SK-N-SH (cell line): ENCODE measurements around the gene CLK2. TPM values are rescaled to one million over a fixed set of nuclear protein-coding genes. Genes with fewer than 3 reads are reported as not detected.

Experiments
- CTCF ChIA-PET: fragments of 300-600, 350-600 bp; formaldehyde crosslinking; extraction: SDS; loops from one replicate; lab custom pipeline; 2021; lab: Yijun Ruan, JAX
- POLR2A ChIA-PET: fragments of 350-600 bp; sonication (Branson Sonifier 250); formaldehyde crosslinking; extraction: SDS; loops from one replicate; lab custom pipeline; 2020; ENCODE audit warnings: antibody characterized with exemption, inconsistent platforms; lab: Yijun Ruan, JAX
- DNase-seq: peaks from one replicate; pipeline ENCODE4 v3.0.0; 2012
- H2AFZ ChIP-seq: fragments of 200-600 bp; sonication (generic); 2 replicates; pipeline ENCODE4 v1.8.1; 2016; ENCODE audit warnings: antibody characterized with exemption, mild to moderate bottlenecking, low read depth
- H3F3A ChIP-seq: fragments of 200-600 bp; sonication (generic); replicated peaks from 2 replicates; pipeline ENCODE3; 2016; ENCODE audit warnings: antibody characterized with exemption, mild to moderate bottlenecking; ENCODE audit not compliant: insufficient read depth
- H3K27ac ChIP-seq, 2 experiments: fragments of 200-500 bp in 1 of 2; fragments of 200-600 bp in 1 of 2; sonication (Bioruptor generic) in 1 of 2; sonication (generic), shearing (Covaris generic) in 1 of 2; 2 replicates each; pipeline versions ENCODE4 v1.5.1 to v1.6.1; 2014 to 2016; ENCODE audit warnings: low read depth in 2 of 2, inconsistent platforms in 1 of 2, low read length in 1 of 2, mild to moderate bottlenecking in 1 of 2, mixed read lengths in 1 of 2
- H3K27me3 ChIP-seq: fragments of 200-600 bp; sonication (generic), shearing (Covaris generic); 2 replicates; pipeline ENCODE4 v1.6.1; 2016; ENCODE audit warnings: mixed run types; ENCODE audit not compliant: insufficient read depth
- H3K36me3 ChIP-seq, 2 experiments: fragments of 200-500 bp in 1 of 2; fragments of 200-600 bp in 1 of 2; sonication (Bioruptor generic) in 1 of 2; sonication (generic) in 1 of 2; replicated peaks in 1 of 2; 2 replicates each; pipeline versions ENCODE3 to v1.5.1; 2014 to 2016; ENCODE audit warnings: low read length in 1 of 2, mild to moderate bottlenecking in 1 of 2; ENCODE audit not compliant: insufficient read depth in 2 of 2, control insufficient read depth in 1 of 2
- H3K4me1 ChIP-seq, 2 experiments: fragments of 200-500 bp in 1 of 2; fragments of 200-600 bp in 1 of 2; sonication (Bioruptor generic) in 1 of 2; sonication (generic), shearing (Covaris generic) in 1 of 2; 2 replicates each; pipeline versions ENCODE4 v1.5.1 to v1.6.1; 2014 to 2016; ENCODE audit warnings: low read depth in 1 of 2, low read length in 1 of 2, mixed run types in 1 of 2; ENCODE audit not compliant: insufficient read depth in 2 of 2, control insufficient read depth in 1 of 2
- H3K4me2 ChIP-seq: fragments of 200-600 bp; sonication (generic), shearing (Covaris generic); 2 replicates; pipeline ENCODE4 v1.6.1; 2017; ENCODE audit warnings: mixed run types
- H3K4me3 ChIP-seq, 2 experiments: fragments of 200-500 bp in 1 of 2; fragments of 200-600 bp in 1 of 2; sonication (Bioruptor generic) in 1 of 2; sonication (generic), shearing (Covaris generic) in 1 of 2; 2 replicates each; pipeline versions ENCODE4 v1.5.1 to v1.8.1; 2014 to 2016; ENCODE audit warnings: low read depth in 2 of 2, inconsistent platforms in 1 of 2, low read length in 1 of 2, mild to moderate bottlenecking in 1 of 2, mixed read lengths in 1 of 2, moderate library complexity in 1 of 2
- H3K79me2 ChIP-seq: fragments of 200-600 bp; sonication (generic); 2 replicates; pipeline ENCODE4 v1.8.1; 2017; ENCODE audit warnings: mild to moderate bottlenecking; ENCODE audit not compliant: insufficient read depth
- H3K9ac ChIP-seq: fragments of 200-600 bp; sonication (generic); 2 replicates; pipeline ENCODE4 v1.6.1; 2017; ENCODE audit warnings: mixed run types
- H3K9me2 ChIP-seq: fragments of 200-600 bp; sonication (generic); 2 replicates; pipeline ENCODE4 v1.6.1; 2017; ENCODE audit warnings: mixed run types
- H3K9me3 ChIP-seq: fragments of 200-600 bp; sonication (generic); 2 replicates; pipeline ENCODE4 v1.6.1; 2017; ENCODE audit warnings: mixed run types, mild to moderate bottlenecking, moderate library complexity
- H4K20me1 ChIP-seq: fragments of 200-600 bp; sonication (generic); 2 replicates; pipeline ENCODE4 v1.6.1; 2017; ENCODE audit warnings: mild to moderate bottlenecking, mixed run types; ENCODE audit not compliant: insufficient read depth
- ELF1 ChIP-seq: IDR thresholded peaks from 2 replicates; pipeline ENCODE4 v1.4.0; 2012
- EZH2phosphoT487 ChIP-seq: fragments of 200-600 bp; sonication (generic); IDR thresholded peaks from 2 replicates; pipeline ENCODE4 v1.6.1; 2017; ENCODE audit warnings: low read depth, mixed run types, mild to moderate bottlenecking, antibody characterized with exemption, moderate library complexity, borderline replicate concordance
- FOSL2 ChIP-seq: IDR thresholded peaks from 2 replicates; pipeline ENCODE4 v1.4.0; 2012; ENCODE audit warnings: low read depth, mild to moderate bottlenecking, moderate library complexity, borderline replicate concordance
- GATA2 ChIP-seq: sonication (generic); formaldehyde crosslinking; IDR thresholded peaks from 2 replicates; pipeline ENCODE4 v1.5.0; 2020; ENCODE audit warnings: mild to moderate bottlenecking, missing genetic modification reagents
- MXI1 ChIP-seq: IDR thresholded peaks from 2 replicates; pipeline ENCODE4 v1.6.1; 2012; ENCODE audit warnings: mild to moderate bottlenecking, low read depth, low read length, improper control_type of control experiment
- NFIC ChIP-seq: IDR thresholded peaks from 2 replicates; pipeline ENCODE4 v1.4.0; 2012; ENCODE audit warnings: borderline replicate concordance
- RCOR1 ChIP-seq: fragments of 150-350 bp; IDR thresholded peaks from 2 replicates; pipeline ENCODE4 v1.6.1; 2017; ENCODE audit warnings: antibody characterized with exemption, low read length
- SIN3A ChIP-seq: IDR thresholded peaks from 2 replicates; pipeline ENCODE4 v1.6.1; 2012; ENCODE audit warnings: low read depth, mild to moderate bottlenecking, low read length, moderate library complexity, borderline replicate concordance
- TAF1 ChIP-seq: IDR thresholded peaks from 2 replicates; pipeline ENCODE4 v1.6.1; 2012; ENCODE audit warnings: low read depth, mild to moderate bottlenecking, low read length, moderate library complexity, borderline replicate concordance
- TEAD4 ChIP-seq: IDR thresholded peaks from 2 replicates; pipeline ENCODE4 v1.4.0; 2012; ENCODE audit warnings: mild to moderate bottlenecking, borderline replicate concordance; ENCODE audit not compliant: insufficient read depth
- USF2 ChIP-seq: fragments of 150-350 bp; IDR thresholded peaks from 2 replicates; pipeline ENCODE4 v1.6.1; 2017; ENCODE audit warnings: antibody characterized with exemption, low read length, low read depth, borderline replicate concordance
- YY1 ChIP-seq: IDR thresholded peaks from 2 replicates; pipeline ENCODE4 v1.4.0; 2012; ENCODE audit warnings: low read depth, mild to moderate bottlenecking
- ZBTB33 ChIP-seq: IDR thresholded peaks from 2 replicates; pipeline ENCODE4 v1.4.0; 2012; ENCODE audit warnings: low read depth, borderline replicate concordance
- WGBS: methylation state at CpG from one replicate; pipeline ENCODE4 v1.1.6; 2017; ENCODE audit warnings: low lambda C conversion rate; 5-methylcytosine and 5-hydroxymethylcytosine counted together
- polyA plus RNA-seq, 3 experiments: library from polyadenylated mRNA; depleted of rRNA; stranded (reverse); fragments of >200 nt; gene quantifications; 2 replicates each; pipeline ENCODE4 v1.2.3, GENCODE V29; 2012
- TF ChIP-seq, protein P1 (sequence below): IDR thresholded peaks from 2 replicates; pipeline ENCODE4 v1.4.0; 2012; ENCODE audit warnings: low read depth, borderline replicate concordance
- TF ChIP-seq, protein P2 (sequence below): IDR thresholded peaks from 2 replicates; pipeline ENCODE4 v1.6.1; 2012; ENCODE audit warnings: mild to moderate bottlenecking, low read depth, low read length, moderate library complexity

The CLK2 gene
- polyA plus RNA-seq, 1 of the 3 experiments (the other 2 are of a cell fraction): 76.7 TPM

GRCh38 chr1:155251566-155251965, 21.7 kb downstream of the CLK2 start:
- ChIA-PET CTCF (interaction anchor here (0.7 to 13.3 kb wide), 33 partner anchors 9 to 739 kb away, joined by 3 to 184 read pairs (median 9); partner anchors contain the start of genes CLK2, FDPS, HCN3 and KRTCAP2), POLR2A (interaction anchor here (0.6 to 2.9 kb wide), 4 partner anchors 8 to 57 kb away, joined by 3 to 11 read pairs (median 4); partner anchors contain the start of genes FDPS and SCAMP3)
- no peak for DNase-seq
- no peak overlapping the region; a peak in 1 of 4 replicates for H3K27ac ChIP-seq
- H3K9me3 ChIP-seq: no peaks in the 10 kb centered on the region
- H3K9ac ChIP-seq: no peak overlapping the region
- TF ChIP-seq ELF1 (no peak), SIN3A (no peak), NFIC (no peak)
- TF ChIP-seq, protein P1, sequence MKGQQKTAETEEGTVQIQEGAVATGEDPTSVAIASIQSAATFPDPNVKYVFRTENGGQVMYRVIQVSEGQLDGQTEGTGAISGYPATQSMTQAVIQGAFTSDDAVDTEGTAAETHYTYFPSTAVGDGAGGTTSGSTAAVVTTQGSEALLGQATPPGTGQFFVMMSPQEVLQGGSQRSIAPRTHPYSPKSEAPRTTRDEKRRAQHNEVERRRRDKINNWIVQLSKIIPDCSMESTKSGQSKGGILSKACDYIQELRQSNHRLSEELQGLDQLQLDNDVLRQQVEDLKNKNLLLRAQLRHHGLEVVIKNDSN: no peak
- no peak overlapping the region for H3K4me2 ChIP-seq
- H3K9me2 ChIP-seq: no peaks in the 10 kb centered on the region
- H3K79me2 ChIP-seq: peaks cover 23% of the 10 kb centered on the region
- no peaks in the 10 kb centered on the region for H3K27me3 ChIP-seq
- no peak overlapping the region for H2AFZ ChIP-seq
- H3K4me3 ChIP-seq: no peak overlapping the region
- H3K36me3 ChIP-seq: peaks cover 9 to 25% of the 10 kb centered on the region in 2 experiments
- peaks cover 20% of the 10 kb centered on the region for H3F3A ChIP-seq
- 93% methylated on average over 6 of the region's 7 CpGs for WGBS
- H4K20me1 ChIP-seq: no peaks in the 10 kb centered on the region
- peaks cover 0 to 20% of the 10 kb centered on the region in 2 experiments; a peak in 1 of 4 replicates for H3K4me1 ChIP-seq

GRCh38 chr1:155250633-155251449, 22.5 kb downstream of the CLK2 start:
- H3K9me3 ChIP-seq: no peaks in the 10 kb centered on the region
- H3K4me1 ChIP-seq: peaks cover 0 to 17% of the 10 kb centered on the region in 2 experiments; a peak in 1 of 4 replicates
- no peaks in the 10 kb centered on the region for H4K20me1 ChIP-seq
- no peaks in the 10 kb centered on the region for H3K9me2 ChIP-seq
- no peak overlapping the region for H2AFZ ChIP-seq
- H3K36me3 ChIP-seq: peaks cover 9 to 26% of the 10 kb centered on the region in 2 experiments
- peaks cover 18% of the 10 kb centered on the region for H3F3A ChIP-seq
- POLR2A ChIA-PET: interaction anchor here (1.6 to 2.9 kb wide), 3 partner anchors 11 to 57 kb away, joined by 4 to 11 read pairs (median 5); partner anchors contain the start of genes FDPS and SCAMP3
- no peak overlapping the region for H3K4me2 ChIP-seq
- H3K9ac ChIP-seq: no peak overlapping the region
- 48% methylated on average over 12 of the region's 23 CpGs for WGBS
- H3K79me2 ChIP-seq: peaks cover 23% of the 10 kb centered on the region
- peak; percentile 98 for DNase-seq
- CTCF ChIA-PET: interaction anchor here (0.6 to 13.3 kb wide), 63 partner anchors 10 to 869 kb away, joined by 3 to 184 read pairs (median 5); partner anchors contain the start of genes CLK2, FDPS, HCN3 and KRTCAP2
- peak overlapping the region; percentile 7 to 41; a peak in 2 of 4 replicates for H3K27ac ChIP-seq
- H3K27me3 ChIP-seq: no peaks in the 10 kb centered on the region
- H3K4me3 ChIP-seq: peak overlapping the region in 1 of 2 experiments; percentile 52; a peak in 1 of 4 replicates
- TF ChIP-seq ELF1 (no peak), FOSL2 (no peak), USF2 (no peak), RCOR1 (peak; percentile 66), ZBTB33 (no peak), TAF1 (peak; percentile 21; the same call in 1 of the 2 replicates), NFIC (no peak), TEAD4 (no peak), GATA2 (CRISPR knock-in tag) (no peak), YY1 (peak; percentile 64; the same call in 1 of the 2 replicates), MXI1 (peak; percentile 72), EZH2phosphoT487 (no peak)
- TF ChIP-seq, protein P1: no peak
- TF ChIP-seq, protein P2, sequence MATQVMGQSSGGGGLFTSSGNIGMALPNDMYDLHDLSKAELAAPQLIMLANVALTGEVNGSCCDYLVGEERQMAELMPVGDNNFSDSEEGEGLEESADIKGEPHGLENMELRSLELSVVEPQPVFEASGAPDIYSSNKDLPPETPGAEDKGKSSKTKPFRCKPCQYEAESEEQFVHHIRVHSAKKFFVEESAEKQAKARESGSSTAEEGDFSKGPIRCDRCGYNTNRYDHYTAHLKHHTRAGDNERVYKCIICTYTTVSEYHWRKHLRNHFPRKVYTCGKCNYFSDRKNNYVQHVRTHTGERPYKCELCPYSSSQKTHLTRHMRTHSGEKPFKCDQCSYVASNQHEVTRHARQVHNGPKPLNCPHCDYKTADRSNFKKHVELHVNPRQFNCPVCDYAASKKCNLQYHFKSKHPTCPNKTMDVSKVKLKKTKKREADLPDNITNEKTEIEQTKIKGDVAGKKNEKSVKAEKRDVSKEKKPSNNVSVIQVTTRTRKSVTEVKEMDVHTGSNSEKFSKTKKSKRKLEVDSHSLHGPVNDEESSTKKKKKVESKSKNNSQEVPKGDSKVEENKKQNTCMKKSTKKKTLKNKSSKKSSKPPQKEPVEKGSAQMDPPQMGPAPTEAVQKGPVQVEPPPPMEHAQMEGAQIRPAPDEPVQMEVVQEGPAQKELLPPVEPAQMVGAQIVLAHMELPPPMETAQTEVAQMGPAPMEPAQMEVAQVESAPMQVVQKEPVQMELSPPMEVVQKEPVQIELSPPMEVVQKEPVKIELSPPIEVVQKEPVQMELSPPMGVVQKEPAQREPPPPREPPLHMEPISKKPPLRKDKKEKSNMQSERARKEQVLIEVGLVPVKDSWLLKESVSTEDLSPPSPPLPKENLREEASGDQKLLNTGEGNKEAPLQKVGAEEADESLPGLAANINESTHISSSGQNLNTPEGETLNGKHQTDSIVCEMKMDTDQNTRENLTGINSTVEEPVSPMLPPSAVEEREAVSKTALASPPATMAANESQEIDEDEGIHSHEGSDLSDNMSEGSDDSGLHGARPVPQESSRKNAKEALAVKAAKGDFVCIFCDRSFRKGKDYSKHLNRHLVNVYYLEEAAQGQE: no peak
